HG03565 (cell line): ENCODE data around the gene DCUN1D1.

Source experiments
- ATAC-seq: cut with Tn5 transposase; IDR thresholded peaks from one replicate; pipeline ENCODE4 v1.9.1; 2021; ENCODE audit warnings: mild to moderate bottlenecking, moderate library complexity; ENCODE audit not compliant: unreplicated experiment

Gene DCUN1D1

DNA sequence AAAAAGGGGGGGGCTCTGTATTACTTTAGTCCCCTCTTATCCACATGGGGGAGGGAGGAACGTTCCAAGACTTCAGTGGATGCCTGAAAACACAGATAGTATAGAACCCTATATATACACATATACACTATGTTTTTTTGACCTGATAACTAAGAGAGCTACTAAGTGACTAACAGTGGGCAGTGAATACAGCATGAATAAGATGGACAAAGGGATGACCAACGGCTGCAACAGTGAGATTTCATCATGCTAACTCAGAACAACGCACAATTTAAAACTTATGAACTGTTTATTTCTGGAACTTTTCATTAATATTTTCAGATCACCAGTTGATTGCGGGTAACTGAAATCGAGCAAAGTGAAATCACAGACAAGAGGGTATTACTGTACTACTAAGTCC is 7.3 kb downstream of the DCUN1D1 start:
- ATAC-seq, result no peak

DNA sequence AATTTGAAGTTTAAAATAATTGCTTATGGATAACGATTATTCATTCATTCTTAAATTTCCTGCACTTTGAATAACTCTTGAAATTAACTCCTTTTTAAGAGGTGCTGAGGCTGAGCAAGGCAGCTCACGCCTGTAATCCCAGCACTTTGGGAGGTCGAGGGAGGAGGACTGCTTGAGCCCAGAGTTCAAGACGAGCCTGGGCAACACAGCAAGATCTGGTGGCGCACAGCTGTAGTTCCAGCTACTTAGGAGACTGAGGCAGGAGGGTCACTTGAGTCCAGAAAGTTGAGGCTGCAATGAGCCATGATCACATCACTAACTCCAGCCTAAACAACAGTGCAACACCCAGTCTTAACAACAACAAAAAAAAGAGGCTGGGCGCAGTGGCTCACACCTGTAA is 8.0 kb downstream of the DCUN1D1 start:
- ATAC-seq, result no peak

DNA sequence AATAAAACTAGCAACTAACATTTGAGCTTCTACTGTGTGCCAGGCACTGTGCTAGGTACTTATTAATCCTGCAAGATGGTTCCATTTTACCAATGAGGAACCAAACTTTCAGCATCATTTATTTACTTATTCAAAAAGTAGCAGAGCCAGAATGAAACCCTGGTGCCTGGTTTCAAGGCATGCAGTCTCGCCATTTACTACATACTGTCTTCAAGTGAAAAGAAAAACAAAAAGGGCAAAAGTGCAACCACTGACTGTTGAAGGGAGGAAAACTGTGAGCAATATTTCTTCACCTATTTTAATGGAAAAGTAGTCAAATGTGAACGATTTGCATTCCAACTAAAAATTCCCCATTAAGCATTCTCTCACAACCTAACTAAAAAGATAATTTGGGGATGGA is 8.7 kb downstream of the DCUN1D1 start:
- no peak for ATAC-seq

DNA sequence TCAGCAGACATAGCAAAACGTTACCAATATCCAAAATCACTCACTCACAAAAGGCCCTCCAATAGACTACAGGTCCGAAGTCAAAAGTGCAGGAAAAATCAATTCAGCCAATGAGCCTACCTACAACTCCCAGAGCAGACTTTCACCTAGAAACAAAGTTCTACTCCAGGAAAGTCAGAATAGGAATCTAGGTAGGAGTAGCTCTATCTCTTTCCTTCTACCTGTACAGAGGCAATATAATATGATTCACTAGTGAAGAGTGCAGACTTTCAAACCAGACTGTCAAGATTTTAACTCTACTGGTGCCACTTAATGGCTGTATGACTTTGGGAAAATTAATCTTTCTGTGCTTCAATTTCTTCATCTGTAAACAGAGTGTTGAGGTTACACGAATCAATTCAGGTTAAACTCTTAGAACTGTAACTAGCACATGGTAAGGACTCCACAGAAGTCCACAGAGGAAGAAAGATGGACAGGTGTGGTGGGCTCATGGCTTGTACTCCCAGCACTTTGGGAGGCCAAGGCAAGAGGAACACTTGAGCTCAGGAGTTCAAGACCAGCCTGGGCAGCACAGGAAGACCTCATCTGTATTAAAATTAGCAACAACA is 9.4 kb downstream of the DCUN1D1 start:
- ATAC-seq, result no peak

DNA sequence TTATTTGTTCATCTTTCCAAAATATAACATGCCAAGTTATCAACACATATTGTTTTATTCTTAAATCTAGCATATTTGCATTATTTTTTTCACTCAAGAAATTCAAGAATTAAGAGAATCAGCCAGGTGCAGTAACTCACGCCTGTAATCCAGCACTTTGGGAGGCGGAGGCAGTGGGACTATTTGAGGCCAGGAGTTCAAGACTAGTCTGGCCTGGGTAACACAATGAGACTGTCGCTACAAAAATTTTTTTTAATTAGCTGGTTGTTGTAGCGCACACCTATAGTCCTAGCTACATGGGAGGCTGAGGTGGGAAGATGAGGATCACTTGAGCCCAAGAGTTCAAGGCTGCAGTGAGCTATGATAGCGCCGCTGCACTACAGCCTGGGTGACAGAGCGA is 10.5 kb downstream of the DCUN1D1 start:
- ATAC-seq, result no peak

DNA sequence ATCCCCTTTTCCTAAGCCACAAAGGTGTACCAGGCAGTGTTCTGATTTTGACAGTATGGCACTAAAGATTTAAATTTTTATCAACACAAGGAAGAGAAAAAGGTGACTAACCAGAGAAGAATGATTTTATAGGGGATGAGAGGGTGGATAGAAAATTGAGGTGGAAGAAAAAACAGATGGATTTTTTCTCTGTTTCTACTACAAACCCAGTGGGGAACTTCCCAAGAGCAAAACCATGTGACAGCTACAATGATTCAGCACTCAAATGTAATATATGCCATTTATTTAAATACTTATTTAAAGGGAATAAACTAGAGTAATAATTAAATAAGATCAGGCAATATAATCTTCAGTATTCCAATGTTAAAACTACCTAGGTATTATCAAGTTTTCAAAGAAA is 11.1 kb downstream of the DCUN1D1 start:
- ATAC-seq, result no peak

DNA sequence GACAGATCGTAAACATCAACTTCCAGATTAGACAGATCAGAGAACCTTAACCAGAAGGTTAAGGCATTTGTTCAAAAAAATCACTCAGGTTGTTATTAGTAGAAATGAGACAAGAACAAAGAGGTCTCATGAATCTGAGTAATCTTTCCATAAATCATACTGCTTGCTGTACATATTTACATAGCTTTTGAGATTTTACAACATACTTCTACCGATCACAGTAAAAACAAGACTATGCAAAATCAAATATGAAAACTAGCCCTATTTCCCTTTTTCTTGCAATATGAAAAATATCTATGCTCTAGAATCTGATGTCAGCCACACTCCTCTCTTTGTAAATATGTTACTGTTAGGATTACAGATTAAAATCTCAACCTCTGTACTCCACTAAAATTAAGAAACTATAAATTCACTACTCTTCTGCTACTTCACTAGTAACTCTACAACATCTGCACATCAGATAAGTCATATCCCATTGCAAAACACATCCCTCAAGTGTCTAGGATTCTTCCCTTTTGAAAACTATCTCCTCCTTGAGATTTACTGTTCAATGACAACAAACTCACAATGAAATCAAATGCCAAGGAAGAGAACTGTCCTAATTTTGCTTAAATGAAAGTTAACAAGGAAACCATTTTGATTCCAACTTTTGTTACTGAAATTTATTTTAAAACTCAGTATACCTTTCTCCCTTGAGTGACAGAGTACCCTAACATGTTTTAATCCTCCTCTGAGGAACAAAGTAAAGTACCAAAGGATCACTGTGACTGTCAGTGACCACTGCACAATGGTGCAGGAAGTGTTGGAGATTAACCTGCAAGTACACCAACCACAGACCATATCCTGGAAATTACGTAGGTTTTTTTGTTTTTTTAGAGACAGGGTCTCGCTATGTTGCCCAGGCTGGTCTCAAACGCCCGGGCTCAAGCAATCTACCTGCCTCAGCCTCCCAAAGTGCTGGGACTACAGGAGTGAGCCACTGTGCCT is 12.8 kb downstream of the DCUN1D1 start:
- ATAC-seq, result peak; percentile 47

DNA sequence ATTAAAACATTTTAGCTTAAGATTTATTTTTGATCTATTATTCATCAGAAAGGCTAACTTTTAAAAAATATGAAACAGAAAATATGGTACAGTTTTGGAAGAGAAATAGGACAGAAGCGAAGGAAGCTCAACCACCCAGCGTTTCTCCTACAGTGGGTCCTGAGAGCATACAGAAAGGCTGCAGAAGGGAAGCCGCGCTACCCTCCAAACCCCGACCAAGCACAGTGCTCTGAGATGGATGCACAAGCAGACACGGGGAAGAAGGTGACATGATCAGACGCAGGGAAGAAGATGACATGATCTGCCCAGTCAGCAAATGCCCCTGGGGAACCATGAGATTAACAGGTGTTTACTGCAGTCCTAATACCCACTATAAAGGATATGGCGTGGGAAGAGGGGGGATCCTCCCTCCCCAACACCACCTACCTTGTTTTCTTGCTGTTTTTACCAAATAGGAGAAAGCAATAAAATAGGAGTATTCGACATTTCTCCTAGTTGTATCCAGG is 14.4 kb downstream of the DCUN1D1 start:
- no peak for ATAC-seq

DNA sequence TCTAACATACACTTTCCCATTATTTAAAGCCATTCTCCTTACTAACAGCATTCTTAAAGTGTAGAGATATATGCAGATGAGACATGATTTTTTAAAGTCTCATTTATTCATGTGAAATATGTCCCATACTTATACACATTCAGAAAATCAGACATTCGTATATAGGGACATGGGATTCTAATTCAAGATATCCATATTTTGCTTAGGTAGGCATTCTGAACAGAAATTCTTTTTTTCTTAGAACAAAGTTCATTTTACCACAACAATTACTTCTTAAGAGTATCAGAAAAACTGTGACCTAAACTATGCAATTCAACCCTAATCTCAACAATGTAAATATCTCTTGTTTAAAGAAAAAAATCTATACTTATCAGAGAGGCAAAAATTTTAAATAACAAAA is 16.2 kb downstream of the DCUN1D1 start:
- ATAC-seq, result no peak

DNA sequence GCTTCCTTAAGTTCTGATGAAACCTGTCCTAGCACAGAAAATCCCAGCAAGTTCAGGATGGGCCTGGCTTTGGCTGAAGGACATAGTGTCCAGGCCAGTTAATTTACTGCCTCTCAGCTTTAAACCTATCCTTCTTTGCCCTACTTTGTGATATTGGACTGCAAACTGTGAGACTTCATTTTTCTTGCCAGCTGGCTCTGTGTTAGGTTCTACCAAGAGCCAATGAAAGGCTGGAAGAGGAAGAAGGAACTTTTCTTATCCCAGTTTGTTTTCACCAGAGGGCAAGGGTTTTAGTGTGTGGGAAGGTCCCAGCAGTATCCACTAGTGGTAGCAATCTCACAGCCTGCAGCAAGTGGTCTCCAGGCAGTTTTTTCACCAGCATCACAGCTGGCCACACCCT is 18.2 kb downstream of the DCUN1D1 start:
- no peak for ATAC-seq

DNA sequence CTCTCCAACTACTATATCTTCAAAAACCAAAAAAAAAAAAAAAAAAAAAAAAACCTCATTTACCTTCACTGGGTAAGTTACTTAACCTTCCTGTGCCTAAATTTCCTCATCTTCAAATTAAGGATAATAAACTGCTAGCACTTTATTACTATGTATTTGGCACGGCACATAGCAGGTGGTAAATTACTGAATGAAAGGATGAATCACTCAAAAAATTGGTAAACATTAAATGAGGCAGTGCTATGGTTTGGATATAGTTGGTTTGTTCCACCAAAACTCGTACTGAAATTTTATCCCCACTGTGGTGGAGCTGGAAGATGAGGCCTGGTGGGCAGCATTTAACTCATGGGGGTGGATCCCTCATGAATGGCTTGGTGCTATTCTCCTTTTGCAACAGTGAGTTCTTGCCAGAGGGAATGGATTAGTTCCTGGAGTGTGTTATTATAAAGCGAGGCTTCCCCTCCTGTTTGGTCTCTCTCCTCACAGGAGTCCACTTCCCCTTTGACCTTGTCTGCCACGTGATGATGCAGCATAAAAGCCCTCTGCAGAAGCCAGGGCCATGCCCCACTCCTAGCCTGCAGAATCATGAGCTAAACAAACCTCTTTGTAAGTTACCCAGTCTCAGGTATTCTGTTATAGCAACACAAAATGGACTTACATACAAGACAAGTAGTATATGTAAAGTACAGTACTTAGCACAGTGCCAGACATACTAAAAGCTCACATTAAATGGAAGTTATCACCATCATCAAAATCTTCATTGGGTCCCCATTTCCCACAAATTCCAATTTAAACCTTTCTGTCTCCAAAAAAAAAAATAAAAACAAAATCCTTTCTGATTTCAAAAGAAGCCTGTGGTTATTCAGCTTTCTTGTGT is 20.6 kb downstream of the DCUN1D1 start:
- ATAC-seq, result no peak

DNA sequence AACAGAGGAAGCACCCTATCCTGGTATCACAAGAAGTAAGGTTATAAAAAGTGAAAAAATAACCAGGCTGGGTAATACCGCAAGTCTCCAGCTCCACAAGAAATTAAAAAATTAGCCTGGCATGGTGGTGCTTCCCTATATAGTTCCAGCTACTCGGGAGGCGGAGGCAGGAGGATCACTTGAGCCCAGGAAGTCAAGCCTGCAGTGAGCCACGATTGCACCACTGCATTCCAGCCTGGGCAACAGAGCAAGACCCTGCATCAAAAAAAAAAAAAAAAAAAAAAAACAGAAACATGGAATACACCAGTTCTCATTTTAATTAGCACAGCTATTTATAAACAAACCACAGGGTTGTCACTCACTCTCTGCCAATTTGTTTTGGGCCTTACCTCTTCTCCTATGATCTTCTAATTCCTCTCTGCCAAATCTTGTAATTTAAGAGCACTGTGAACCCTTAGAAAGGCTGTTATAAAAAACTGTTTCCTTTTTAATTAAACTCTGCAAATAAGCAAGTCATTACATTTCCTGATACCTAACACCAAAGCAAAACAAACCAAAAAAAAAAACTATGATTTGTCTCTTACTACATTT is 22.6 kb downstream of the DCUN1D1 start:
- no peak for ATAC-seq

DNA sequence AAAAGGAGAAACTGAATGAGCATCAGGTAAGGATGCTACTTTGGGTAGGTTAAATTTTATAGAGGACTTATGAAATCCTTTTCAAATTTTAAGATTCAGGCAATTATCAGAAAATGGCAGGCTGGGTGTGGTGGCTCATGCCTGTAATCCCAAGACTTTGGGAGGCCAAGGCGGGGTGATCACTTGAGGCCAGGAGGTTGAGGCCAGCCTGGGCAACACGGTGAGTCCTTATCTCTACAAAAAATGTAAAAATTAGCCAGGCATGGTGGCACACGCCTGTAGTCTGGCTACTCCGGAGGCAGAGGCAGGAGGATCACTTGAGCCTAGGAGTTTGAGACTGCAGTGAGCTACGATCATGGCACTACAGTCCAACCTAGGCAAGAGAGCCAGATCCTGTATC is 23.1 kb downstream of the DCUN1D1 start:
- no peak for ATAC-seq

DNA sequence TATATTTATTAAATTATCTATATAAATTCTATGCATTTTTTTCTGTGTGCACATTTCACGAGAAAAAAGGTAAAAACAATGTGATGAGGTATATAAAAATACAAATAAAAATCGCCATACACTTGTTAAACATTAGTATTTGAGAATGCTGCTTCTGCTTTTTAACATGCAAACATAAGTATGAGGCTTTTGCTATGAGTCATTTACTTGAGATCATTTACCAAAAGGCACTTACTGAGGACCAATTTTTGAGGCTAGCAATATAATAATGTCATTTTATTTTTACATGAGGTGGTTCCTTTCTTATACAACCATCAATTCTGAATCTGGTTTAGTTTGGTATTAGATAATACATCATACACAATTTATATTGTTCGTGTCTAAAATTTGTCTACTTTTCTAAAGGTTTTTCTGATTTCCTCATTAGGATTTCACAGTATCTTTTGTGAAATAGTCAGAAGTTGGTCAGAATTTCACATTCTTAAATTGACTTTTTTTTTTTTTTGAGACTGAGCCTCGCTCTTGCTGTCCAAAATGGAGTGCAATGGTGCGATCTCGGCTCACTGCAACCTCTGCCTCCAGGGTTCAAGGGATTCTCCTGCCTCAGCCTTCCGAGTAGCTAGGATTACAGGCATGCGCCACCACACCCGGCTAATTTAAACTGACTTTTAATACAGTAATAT is 25.6 kb downstream of the DCUN1D1 start:
- ATAC-seq, result peak; percentile 86

DNA sequence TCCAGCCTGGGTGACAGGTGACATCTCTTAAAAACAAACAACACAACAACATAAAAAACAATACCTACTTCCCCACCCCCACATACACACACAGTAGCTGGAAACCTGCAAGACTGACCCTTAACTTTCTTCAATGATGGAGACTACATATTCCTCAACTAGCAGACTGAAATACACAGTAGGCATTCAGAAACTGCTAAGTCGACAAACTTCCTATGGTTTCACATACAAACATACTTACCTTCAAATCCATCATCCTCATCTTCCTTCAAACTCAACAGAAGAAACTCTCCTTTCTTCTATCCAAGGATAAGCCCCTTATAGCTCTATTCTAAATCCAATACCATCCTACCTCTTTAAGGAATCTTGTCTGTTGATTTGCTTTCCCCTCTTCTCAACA is 30.6 kb downstream of the DCUN1D1 start:
- no peak for ATAC-seq

DNA sequence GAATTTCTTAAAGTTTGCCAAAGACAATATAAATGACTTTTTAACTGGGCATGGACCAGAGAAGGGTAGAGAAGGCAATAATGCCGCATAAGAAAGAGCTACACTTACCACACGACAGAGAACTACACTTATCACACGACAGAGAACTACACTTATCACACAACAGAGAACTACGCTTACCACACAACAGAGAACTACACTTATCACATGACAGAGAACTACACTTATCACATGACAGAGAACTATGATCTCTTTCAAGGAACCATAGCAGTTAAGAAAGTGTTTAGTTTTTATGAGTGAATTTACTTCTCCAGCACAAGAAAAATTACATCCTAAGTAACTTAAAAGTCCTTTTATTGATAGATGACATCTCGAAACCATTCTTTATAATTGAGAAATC is 32.0 kb downstream of the DCUN1D1 start:
- ATAC-seq, result no peak

DNA sequence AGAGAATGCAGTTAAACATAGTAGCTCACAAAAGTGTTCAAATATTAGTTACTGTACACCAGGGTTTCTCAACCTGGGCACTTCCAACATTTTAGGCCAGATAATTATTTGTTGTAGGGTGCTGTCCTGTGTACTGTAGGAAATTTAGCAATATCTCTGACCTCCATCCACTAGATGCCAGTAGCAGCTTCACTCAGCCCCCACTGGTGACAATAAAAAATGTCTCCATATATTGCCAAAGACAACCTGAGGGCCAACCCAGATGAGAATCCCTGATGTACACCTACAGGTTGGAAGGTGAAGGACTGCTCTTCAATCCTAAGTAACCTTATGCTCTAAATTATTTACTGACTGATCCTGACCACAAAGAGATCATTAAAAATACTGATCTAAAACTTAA is 32.5 kb downstream of the DCUN1D1 start:
- ATAC-seq, result no peak

DNA sequence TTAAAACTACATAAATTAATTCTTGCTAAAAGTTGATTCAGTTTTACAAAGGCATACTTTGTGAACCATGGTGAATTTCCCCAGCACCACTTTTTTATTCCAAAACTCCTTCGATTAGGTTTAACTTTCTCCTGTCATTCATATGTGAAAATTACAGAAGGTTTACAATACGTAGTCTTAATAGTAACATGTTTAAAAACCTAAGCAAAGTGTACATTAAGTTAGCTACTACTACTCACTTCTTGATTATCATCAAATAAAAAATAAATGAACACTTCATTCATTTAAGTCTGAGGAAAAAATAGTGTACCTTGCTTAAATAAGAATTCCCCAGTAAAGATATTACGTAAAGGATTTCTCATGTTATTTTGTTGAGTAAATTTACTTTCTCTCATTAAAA is 38.6 kb downstream of the DCUN1D1 start:
- no peak for ATAC-seq

DNA sequence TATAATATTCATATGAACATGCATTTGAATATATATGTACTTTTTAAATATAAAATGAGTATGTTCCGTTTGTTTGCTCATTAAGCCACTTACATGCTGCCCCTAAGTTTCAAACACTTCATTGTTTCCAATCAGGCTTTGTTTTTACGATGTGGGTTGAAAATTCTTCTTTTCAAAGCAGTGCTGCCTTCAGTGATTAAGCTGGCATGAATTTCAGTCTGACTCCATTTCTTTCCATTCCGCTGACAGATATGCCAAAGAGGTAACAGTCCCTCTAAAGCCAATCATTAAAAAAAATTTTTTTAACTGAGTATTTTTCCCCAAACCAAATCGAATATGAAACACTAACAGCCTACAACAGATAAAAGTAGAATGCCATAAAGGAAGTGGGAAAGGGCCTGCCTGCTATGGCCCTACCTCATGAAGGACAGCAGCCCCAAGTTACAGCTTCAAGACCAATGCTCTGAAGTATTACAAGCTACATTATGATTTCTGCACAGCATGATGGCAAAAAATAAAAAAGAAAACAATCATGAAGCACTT is 40.0 kb downstream of the DCUN1D1 start:
- no peak for ATAC-seq
